ENCODE measurements around the gene PWWP3B. TPM values are rescaled to one million over a fixed set of nuclear protein-coding genes. Genes with fewer than 3 reads are reported as not detected.
"Not testable (repeated sequence)": the region's sequence is repeated elsewhere in the genome, so short reads cannot be mapped to it uniquely, and the experiment has no call there.

Gene PWWP3B
- 0.62 TPM for total RNA-seq

DNA sequence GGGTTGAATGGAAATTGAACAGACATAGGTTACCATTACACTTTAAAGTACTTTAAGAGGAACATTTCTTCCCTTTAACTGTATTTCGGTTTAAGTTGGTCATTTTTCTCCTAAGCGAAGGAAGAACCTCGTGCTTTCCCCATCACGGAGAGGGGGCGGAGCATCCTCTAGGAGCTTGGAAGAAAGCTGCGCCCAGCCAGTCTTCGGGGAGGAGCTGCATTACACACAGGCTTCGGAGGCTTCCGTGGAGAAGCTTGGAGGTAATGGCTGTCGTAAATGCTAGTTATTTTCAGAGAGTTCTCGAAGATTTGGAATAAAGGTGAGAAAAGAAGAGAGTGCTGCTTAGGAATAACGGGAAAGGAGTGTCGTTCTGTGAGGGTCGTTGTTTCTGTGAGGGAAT, at the start of gene PWWP3B:
PWWP3B (plus strand) TSS at position 199 of the 400 bp plus-strand sequence. CDS start 37,128 bp downstream, outside the sequence.
- DNase-seq (ENCODE audit: low spot score) (peak; percentile 62), ATAC-seq (peak; percentile 63)
- intact Hi-C loops (cut with DNase I), result no loop called here

GRCh38 chrX:106139048-106139447, 29.1 kb upstream of the PWWP3B start:
- ATAC-seq (no peak), DNase-seq (ENCODE audit: low spot score) (no peak)
- intact Hi-C loops (cut with DNase I), result no loop called here

GRCh38 chrX:106144755-106145639, 23.1 kb upstream of the PWWP3B start:
- DNase-seq (ENCODE audit: low spot score) (no peak), ATAC-seq (no peak)
- intact Hi-C loops (cut with DNase I), result no loop called here

DNA sequence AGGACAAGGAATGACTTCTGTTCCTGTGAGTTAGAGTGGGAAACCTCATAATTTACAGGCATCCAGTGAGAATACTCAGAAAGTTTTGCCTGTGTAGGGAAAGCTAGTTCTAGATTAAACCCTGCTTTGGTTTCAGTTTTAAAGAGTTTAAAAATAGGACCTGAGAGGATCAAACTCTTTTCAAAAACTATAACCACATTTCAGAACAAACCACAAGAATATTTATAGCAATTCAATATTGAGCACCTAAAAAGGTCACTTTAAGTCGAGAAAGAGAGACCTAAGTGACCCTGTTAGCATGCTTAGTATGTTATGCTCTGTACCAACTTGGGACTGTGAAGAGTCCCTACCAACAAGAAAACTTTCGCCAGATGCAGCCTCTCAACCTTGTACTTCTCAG, 17.4 kb upstream of the PWWP3B start:
- DNase-seq (ENCODE audit: low spot score) (no peak), ATAC-seq (no peak)
- intact Hi-C loops (cut with DNase I), result no loop called here

DNA sequence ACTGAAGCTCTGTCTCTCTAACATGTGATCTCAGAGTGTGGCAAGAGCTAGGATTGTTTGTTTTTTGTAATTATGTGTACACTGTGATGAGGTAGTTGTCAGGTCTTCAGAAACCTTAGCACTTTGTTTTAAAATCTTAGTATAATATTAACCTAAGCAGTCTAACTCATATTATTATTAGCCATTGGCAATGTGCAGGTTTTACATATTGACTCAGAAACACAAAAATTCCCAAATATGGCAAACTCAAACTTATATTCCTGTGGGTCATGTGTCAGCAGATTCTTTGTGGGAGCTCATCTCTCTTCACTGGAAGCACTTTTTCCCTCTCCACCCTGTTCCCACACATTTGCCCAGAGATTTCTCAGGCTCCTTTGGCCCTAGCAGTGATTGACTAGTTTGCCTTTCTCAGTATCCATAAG, 8.2 kb upstream of the PWWP3B start:
- ATAC-seq (no peak), DNase-seq (ENCODE audit: low spot score) (no peak)
- intact Hi-C loops (cut with DNase I), result no loop called here

- intact Hi-C loops (cut with DNase I), result no loop called here
- no peak for DNase-seq (ENCODE audit: low spot score)
- no peak for ATAC-seq
These were observed 2.2 kb downstream of the PWWP3B start for GRCh38 chrX:106170318-106170717.

- intact Hi-C loops (cut with DNase I), result no loop called here
- no peak for ATAC-seq
- no peak for DNase-seq (ENCODE audit: low spot score)
These were observed 3.3 kb downstream of the PWWP3B start for GRCh38 chrX:106171293-106171820.

DNA sequence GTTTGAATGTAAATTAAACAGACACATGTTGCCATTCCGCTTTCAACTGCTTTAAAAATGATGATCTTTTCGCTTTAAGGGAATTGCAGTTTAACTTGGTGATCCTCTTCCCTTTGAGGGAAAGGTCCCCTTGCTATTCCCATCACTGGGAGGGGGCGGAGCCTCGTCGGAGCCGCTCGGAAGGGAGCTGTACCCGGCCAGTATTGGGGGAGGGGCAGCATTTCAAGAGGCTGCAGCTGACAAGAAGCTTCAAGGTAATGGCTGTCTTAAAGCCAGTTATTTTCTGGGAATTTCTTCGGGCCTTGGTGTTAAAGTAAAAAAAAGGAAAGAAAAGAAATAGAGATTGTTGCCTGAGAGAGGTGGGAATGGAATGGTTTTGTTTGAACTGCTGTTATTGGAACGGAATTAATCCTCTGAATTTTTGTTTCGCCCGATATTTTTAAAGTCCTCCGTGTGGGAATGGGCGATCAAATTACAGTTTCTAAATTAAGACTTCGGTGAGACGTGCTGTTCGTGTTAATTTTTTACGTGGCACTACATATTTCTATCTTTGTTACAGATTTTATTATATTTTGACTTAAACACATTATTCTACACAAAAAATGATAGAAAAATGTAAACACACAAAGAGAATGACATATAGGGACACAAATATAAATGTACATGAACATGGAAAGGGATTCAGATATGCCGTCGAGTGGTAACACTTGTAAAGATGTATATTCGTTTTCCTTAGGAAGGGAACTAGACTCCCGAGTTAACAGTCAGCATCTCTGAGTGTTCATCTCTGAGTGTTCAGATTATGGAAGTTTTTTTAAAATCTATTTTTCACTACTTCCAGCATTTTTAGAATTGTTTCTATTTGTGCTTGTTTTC, 9.2 kb downstream of the PWWP3B start:
- ATAC-seq (peak; percentile 81), DNase-seq (ENCODE audit: low spot score) (peak; percentile 69)
- intact Hi-C loops (cut with DNase I), result no loop called here

- ATAC-seq (no peak), DNase-seq (ENCODE audit: low spot score) (no peak)
- intact Hi-C loops (cut with DNase I), result no loop called here
These were observed 9.8 kb downstream of the PWWP3B start for GRCh38 chrX:106177982-106178321.

- DNase-seq (ENCODE audit: low spot score) (no peak), ATAC-seq (no peak)
- intact Hi-C loops (cut with DNase I), result no loop called here
These were observed 10.7 kb downstream of the PWWP3B start for GRCh38 chrX:106178826-106179225.

- ATAC-seq; intact Hi-C loops (cut with DNase I); DNase-seq (ENCODE audit: low spot score): not testable (repeated sequence)
These were observed 15.6 kb downstream of the PWWP3B start for GRCh38 chrX:106183685-106184084.

- intact Hi-C loops (cut with DNase I), result no loop called here
- DNase-seq (ENCODE audit: low spot score), result no peak
- ATAC-seq, result no peak
These were observed 33.5 kb downstream of the PWWP3B start for GRCh38 chrX:106201502-106202178.

DNA sequence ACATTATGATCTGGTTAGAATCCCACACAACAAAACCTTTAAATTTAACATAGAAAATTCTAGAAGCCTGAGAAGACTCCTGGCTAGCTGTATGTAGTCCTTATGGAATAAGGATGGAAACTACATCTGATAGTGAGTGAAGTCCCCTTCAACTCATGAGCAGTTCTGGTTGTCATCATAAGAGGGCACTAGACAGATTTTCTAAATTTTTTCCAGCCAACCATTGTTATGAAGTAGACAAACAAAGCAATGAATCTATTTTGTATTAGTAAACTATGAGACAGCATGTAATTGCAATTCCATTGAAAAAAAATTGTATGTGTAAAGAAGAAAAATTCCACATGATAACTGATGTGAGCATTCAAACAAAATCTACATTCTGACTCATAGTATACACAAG, 35.2 kb downstream of the PWWP3B start:
- intact Hi-C loops (cut with DNase I), result no loop called here
- DNase-seq (ENCODE audit: low spot score) (no peak), ATAC-seq (no peak)

DNA sequence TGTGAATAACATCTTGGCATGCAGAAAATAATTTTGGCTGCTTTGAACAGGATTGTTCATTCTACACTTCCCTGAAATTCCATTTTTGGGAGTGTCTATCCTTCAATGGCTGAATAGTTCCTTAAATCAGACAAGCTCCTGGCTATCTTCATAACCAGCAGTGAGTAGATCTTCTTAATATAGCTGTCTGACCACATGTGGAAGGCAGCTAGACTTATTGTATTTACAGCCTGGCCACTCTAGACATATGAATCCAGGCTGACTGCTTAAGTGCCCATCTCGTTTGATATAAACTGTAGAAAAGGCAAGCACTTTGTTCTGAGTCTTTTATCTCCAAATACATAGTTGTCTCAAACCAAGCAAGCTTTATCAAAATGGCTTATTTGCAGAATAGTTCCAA, 40.0 kb downstream of the PWWP3B start:
- intact Hi-C loops (cut with DNase I), result no loop called here

More for the DNA sequence above, 40.0 kb downstream of the PWWP3B start:
- DNase-seq (ENCODE audit: low spot score) (no peak), ATAC-seq (no peak)

Other genes starting within 250 kb of the PWWP3B start
- gene SERPINA7, start 129.6 kb upstream of the PWWP3B start, total RNA-seq, result not detected

All from sciatic nerve (tissue), 2 donors.